Peyer's patch (tissue), 4 donors: ENCODE data around the gene CLASRP.

ENCODE experiments used
- POLR2A ChIP-seq, 2 donors: fragments of 450-650 bp; IDR thresholded peaks; one replicate each; pipeline ENCODE4 v1.5.1; 2017; ENCODE audit warnings: antibody characterized with exemption in 2 of 2, mild to moderate bottlenecking in 2 of 2, moderate library complexity in 2 of 2
- TF ChIP-seq, protein P1 (sequence below), 6 experiments: fragments of 450-650 bp in 4 of 6; fragments of 200-600 bp in 2 of 6; sonication (generic) in 1 of 6; IDR thresholded peaks; one replicate each; pipeline ENCODE4 v1.5.1; 2017 to 2019; ENCODE audit warnings: antibody characterized with exemption in 6 of 6, mild to moderate bottlenecking in 3 of 6, moderate library complexity in 1 of 6

DNA sequence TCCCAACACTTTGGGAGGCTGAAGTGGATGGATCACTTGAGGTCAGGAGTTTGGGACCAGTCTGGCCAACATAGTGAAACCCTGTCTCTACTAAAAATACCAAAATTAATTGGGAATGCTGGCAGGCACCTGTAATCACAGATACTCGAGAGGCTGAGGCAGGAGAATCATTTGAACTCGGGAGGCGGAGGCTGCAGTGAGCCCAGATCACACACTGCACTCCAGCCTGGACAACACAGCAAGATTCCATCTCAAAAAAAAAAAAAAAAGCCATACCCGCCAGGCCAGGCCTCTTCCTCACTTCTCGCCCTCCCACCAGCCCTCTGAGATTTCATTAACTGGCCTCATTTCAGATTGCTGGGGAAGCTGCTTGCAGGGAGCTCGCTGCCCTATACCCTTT, 45.3 kb upstream of the CLASRP start:
- TF ChIP-seq, protein P1, sequence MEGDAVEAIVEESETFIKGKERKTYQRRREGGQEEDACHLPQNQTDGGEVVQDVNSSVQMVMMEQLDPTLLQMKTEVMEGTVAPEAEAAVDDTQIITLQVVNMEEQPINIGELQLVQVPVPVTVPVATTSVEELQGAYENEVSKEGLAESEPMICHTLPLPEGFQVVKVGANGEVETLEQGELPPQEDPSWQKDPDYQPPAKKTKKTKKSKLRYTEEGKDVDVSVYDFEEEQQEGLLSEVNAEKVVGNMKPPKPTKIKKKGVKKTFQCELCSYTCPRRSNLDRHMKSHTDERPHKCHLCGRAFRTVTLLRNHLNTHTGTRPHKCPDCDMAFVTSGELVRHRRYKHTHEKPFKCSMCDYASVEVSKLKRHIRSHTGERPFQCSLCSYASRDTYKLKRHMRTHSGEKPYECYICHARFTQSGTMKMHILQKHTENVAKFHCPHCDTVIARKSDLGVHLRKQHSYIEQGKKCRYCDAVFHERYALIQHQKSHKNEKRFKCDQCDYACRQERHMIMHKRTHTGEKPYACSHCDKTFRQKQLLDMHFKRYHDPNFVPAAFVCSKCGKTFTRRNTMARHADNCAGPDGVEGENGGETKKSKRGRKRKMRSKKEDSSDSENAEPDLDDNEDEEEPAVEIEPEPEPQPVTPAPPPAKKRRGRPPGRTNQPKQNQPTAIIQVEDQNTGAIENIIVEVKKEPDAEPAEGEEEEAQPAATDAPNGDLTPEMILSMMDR (IDR thresholded peaks at IDR 0.05) = no peak
- no peak for TF ChIP-seq POLR2A (IDR thresholded peaks at IDR 0.05)
